ACHN (cell line): ENCODE results near the gene ZNF493.

ENCODE experiments used
- DNase-seq: peaks from one replicate; pipeline ENCODE4 v3.0.0-alpha.2; 2015
- in situ Hi-C: cut with HindIII; loops from 2 replicates; pipeline ENCODE4 v1.10.0; 2017; ENCODE audit warnings: low sequenced_read_pairs, low pct_ligation_motif_present, low pct_unique_long_range_greater_than_20kb

The ZNF493 gene

GRCh38 chr19:21454901-21455300 is 58.0 kb downstream of the ZNF493 start:
- DNase-seq: no peak
- in situ Hi-C loops: no loop called here

- in situ Hi-C loops: no loop called here
- no peak for DNase-seq
Observed at GRCh38 chr19:21460686-21461085, 63.8 kb downstream of the ZNF493 start.

- DNase-seq: no peak
- in situ Hi-C loops: no loop called here
Observed at GRCh38 chr19:21462540-21462939, 65.6 kb downstream of the ZNF493 start.

- in situ Hi-C loops: no loop called here
- DNase-seq: no peak
Observed at GRCh38 chr19:21463449-21464105, 66.6 kb downstream of the ZNF493 start.

GRCh38 chr19:21466627-21467026 is 69.7 kb downstream of the ZNF493 start:
- DNase-seq: no peak
- in situ Hi-C loops: no loop called here

- DNase-seq: no peak
- in situ Hi-C loops: no loop called here
Observed at GRCh38 chr19:21468791-21469190, 71.9 kb downstream of the ZNF493 start.

GRCh38 chr19:21472507-21472906 is 75.6 kb downstream of the ZNF493 start:
- DNase-seq: no peak
- in situ Hi-C loops: no loop called here

- in situ Hi-C loops: no loop called here
- no peak for DNase-seq
Observed at GRCh38 chr19:21474671-21475181, 77.8 kb downstream of the ZNF493 start.
